IPS-11a (cell line): Measurements from ENCODE around the gene MRPL33.

Experiments used
- H3K4me3 ChIP-seq: one replicate; pipeline ENCODE4 v1.5.1; 2013; ENCODE audit warnings: low read depth, low read length, control low read depth

The MRPL33 gene

DNA sequence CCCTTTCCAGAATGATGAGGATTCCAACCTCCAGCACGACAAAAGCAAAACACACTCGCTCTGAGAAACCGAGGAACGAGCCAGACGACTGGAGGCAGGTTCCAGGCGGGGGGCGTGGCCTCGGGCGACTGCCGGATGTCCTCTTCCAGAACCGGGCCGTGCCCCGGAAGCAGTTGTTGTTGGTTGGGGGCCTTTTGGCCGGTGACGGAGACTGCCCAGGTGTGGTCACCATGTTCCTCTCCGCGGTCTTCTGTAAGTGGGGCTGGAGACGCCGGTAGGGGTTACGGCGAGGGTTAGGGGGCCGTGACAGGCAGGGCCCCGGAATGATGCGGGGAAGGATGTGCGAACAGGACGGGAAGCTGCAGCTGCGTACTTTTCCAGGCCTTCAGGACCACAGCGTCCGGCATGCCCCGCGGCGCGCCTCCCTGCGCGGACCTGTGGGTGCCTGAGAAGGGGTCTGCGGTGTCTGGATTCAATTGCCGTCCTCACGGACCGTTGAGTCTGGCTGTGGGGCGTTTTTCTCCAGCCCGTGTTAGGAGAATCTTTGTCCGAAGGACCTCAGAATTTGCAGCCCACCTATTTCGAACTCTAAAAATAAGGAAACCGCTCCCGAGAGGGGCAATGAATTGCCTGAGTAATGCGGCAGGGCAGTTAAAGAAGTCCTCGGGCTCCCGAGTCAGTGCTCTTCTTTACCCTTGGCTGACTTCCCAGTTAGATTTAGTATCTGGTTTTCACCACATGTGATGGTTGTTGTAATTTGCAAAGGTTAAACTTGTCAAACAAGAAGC, at the start of gene MRPL33:
MRPL33 (plus strand) TSS at position 172 of the 788 bp plus-strand sequence; CDS start at position 231, 59 bp downstream.
- H3K4me3 ChIP-seq: peak within 1 kb of the TSS; percentile 92

DNA sequence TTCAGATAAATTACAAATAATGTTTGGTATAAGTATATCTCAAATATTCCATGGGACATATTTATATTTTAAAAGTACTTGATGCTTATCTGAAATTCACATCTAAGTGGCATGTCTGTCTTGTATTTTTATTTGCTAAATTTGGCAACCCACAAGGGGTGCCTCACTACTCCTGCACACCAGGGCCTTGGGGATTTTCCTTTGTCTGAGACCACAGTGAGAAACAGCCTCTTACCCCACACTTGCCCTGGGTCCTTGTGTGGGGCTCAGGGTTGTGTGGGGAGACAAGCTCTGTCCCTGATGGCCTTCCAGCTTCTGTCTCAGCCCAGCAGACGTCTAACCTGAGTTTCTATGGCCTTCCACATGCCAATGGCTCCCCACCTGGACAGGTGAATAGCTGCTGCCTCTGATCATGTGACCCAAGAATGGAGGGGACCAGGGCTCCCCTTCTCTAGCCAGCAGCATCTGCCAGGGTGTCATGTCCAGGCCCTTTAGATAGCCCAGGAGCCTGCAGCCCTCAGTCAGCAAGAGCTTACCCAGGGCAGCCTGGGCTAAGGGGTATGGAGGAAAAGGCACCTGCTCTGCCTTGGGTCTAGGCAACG, 49.5 kb upstream of the MRPL33 start:
- H3K4me3 ChIP-seq: no peak overlapping the region

DNA sequence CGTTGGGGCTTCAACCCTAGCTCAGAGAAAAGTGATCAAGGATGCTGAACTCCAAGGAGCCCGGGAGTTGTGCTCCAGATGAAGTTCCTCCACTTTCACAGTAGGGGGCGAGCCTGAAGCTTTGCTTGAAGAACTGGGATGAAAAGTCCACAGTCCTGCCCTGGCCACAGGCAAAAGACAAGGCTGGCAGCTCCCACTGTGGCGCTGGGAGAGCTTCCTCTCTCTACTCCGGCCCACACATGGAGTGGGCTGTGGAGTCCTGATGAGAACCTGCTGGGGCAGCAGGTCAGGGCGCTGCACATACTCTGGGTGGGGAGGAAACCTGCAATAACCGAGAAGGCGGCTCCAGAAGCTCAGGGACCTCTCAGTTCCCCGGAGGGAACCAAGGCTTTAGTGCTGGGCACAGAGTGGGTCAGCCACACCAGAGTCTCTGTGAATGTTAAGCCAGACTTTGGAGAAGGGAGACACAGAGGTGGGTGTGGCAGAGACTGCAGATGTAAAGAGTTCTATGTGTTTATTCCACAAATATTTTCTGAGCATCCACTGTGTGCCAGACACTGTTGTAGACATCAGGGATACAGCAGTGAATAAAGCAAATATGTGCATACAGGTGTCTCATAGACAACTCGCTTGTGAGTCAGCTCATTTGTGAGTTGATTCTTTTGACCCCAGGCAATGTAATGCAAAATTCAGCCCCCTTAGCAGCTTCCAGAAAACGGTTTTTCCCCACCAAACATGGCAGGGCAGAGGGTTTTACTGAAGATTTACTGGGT, 48.0 kb upstream of the MRPL33 start:
- no peak overlapping the region for H3K4me3 ChIP-seq

DNA sequence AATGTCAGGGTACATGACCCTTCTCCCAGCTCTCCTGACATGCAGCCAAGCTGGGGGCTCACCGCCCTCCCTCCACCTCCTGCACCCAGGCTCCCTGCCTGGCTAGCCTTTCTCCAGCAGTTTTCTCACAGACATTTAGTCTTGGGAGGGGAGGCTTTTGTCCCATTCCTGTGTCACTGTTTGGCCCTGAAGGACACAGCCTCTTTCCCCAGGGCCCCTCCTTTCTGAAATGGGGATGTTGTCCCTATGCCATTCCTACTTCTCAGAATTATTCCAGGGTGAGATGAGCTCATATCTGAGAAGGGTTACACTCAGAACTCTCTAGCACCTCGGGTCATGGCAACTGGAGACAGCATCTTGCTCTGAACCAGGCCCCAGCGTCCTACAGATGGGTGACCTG, 47.3 kb upstream of the MRPL33 start:
- H3K4me3 ChIP-seq: no peak overlapping the region

DNA sequence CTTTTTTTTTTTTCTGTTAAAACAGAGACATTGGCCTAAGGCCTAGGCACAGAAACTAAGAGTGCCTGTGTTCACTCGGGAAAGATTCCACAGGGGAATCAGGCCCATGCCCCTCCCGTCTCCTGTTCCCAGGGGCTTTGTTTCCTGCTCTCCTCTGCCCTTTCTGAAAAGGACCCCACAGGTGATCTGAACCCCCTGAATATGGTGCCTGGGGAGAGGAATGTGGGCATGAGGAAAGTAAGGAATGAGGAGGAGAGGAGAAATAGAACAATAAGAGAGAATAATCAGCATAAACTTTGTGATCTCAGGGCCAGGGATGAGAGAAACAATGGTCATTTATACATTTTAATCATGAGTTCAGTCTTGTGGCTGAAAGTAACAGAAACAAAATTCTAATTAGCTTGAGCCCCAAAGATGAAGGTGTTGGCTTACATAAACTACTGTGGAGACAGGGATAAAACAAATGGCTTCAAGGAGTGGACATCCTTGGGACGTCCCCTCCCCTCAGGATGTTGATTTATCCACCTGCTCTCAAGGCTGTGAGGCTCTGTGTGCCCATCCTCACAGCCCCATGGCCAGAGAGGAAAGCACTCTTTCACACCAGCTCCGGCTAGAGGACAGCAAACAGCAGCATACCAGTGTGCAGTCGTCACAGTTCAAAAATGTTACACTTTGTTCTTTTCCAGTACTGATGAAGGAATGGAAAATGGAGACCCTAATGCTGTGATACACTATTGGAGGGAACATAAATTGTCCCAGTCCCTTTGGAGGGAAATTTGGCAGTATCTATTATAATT, 46.4 kb upstream of the MRPL33 start:
- H3K4me3 ChIP-seq: no peak overlapping the region

DNA sequence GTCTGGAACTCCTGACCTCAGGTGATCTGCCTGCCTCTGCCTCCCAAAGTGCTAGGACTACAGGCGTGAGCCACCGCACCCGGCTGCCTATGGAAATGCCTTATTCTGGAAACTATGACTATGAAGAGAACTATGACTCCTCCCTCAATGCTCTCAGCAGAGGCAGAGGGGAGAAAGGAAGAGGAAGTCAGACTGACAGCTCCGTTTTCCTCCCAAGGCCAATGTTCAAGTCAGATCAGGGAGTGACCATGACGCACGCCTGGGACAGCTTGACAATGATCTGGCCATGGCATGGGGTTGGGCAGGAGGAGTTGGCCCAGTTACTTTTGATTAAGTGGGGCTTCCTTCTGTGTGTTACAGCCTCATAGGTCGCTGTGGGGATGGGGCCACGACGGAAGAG, 44.3 kb upstream of the MRPL33 start:
- no peak overlapping the region for H3K4me3 ChIP-seq

DNA sequence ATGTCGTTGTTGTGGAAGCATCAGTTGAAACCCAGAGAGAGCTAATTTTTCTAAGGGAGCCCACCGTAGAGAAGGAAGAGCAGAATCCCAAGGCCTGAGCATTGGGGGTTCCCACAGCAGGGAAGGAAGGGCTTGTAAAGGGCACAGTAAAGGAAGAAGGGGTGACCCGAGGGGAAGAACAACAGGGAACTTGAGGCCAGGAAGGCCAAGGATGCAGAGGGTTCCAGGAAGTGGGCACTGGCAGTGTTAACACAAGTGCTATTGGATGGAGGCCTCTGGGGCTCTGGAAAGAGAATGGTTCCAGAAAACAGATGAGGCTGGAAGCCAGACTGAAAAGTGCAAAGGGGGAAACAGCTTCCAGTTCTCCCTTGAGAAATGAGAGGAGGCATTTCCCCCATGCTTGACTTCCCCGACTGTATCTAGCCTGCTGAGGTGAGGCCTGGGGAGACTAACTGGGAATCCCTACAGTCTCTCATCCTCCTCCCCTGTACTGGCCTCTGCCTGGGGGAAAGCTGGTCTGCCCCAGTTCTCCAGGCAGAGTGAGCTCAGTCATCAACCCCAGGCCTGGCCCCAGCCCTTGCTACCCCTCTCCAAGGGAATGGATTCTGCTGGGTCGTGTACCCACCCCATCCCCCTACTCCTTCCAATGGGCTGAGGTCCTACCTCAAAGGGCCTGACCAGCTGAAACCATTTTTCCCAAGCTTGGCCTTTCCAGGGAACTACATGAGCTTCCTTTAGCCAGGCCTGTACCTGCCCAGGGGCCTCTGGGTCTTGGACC, 43.2 kb upstream of the MRPL33 start:
- H3K4me3 ChIP-seq: no peak overlapping the region

DNA sequence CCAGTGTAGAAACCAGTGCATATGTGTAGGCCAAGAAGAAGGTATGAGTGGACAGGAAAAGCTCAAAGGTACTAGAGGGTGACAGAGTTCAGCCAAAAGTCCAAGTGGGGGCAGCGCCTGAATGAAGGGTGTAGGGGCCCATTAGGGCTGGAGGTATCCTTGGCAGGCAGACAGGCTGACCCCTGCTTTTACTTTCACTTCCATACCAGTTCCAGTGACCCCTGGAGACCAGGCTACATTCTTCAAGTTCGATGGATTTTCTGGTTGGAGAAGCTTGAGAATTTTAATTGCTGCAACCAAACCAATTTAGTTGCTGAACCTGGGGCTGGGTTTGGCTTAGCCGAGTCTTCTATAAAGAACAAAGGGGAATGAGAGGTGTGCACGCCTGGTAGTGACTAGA, 42.3 kb upstream of the MRPL33 start:
- no peak overlapping the region for H3K4me3 ChIP-seq

DNA sequence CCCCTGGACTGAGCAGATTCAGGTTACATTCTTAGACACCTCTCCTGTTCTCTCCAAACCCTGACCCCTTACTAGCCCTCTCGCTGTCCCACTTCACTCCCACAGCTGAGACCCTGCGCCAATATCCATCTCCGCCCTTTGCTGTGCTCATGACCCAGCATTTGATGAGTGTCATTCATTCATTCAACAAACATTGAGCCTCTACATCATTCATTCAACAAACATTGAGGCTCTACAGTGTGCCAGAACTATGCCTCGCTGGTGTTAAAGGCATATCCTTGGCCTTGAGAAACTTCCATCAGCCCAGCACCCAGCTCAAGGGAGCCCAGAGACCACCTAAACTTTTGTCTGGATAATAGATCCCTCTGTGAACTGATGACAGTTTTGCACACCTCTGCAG, 41.9 kb upstream of the MRPL33 start:
- no peak overlapping the region for H3K4me3 ChIP-seq

DNA sequence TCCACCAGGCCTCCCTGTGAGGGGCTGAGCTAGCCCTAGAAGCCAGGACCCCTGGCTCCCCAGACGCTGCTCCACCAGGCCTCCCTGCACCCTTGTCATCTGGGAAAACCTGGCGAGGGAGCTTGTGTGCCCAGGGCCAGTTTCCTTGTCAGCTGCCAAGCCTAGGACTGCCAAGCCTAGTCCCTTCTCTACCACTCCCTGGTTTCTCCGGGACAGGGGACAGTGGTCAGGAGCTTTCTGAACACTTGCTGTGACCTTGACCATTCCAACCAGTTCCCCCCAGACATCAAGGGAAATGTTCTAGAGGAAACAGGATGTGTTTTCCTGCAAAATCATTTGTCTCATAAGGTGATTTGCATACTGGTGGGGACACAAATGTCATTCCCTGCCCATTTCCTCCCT, 41.3 kb upstream of the MRPL33 start:
- no peak overlapping the region for H3K4me3 ChIP-seq

DNA sequence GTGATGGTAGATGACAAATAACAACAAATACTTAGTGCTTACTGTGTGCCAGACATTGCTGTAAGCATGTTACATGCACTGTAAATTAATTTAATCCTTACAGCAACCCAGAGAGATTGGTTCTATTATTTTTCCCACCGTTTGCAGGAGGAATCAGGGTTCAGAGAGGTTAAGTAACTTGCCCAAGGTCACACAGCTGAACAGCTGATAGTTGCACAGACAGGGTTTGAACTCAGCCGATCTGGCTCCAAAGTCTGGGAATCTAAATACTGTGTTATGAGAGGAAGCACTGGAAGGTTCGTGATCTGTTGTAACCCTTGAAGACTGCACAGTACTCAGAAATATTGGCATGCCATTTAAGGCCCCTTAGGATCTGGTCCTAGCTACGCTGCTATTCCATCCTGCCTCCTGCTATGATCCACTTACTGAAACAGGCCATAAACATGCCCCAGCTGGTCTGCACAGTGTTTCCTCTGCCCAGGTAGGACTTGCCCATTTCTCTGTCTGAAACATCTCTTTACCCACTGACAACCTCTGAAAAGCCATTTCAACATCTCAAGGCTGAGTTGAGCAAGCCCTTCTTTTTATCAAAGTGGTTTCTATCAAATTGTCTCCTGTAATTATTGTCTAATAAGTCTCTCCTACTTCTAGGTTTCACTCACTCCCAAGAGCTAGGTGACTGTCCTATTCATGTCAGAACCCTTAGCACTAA, 40.4 kb upstream of the MRPL33 start:
- no peak overlapping the region for H3K4me3 ChIP-seq

DNA sequence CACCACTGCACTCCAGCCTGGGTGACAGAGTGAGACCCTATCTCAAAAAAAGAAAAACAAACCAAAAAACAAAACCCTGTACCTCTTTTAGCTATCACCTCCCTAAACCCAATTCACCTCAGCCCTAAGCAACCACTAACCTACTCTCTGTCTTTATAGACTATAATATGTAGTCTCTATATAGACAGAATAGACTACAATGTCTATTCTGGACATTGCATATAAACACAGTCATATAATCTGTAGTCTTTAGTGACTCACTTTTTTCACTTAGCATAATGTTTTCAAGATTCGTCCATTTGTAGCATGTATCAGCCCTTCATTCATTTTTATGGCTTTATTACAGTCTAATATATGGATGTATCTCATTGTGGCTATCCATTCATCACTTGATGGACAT, 37.2 kb upstream of the MRPL33 start:
- no peak overlapping the region for H3K4me3 ChIP-seq

DNA sequence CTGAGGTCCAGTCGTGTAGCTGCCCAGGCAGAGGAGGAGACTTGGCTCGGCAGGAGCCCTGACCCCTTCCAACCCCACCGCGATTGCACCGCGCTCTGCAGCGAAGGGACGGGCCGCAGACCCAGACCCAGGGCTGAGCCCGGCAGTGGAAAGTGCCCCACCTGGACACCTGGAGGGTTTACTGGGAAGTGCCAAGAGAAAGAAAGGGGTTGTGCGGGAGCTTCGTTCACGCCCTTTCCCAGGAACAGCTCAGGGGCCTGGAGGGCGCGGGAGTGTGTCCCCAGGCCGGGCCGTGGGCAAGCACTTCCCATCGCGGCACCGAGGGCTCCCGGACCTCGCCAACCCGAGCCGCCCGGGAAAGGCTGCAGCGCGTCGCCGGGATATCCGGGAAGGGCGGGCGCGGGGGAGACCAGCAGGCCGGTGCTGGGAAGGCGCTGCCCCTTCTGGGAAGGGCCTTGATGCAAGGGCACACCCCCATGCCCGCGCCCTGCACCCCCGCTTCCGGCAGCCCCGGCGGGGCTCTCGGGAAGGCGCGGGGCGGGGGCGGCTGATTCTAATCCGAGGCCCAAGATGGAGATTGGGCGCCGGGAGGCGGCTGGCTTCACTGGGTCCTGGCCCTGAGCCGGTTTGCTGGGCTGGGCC, 36.1 kb upstream of the MRPL33 start:
- H3K4me3 ChIP-seq: peak overlapping the region; percentile 46

DNA sequence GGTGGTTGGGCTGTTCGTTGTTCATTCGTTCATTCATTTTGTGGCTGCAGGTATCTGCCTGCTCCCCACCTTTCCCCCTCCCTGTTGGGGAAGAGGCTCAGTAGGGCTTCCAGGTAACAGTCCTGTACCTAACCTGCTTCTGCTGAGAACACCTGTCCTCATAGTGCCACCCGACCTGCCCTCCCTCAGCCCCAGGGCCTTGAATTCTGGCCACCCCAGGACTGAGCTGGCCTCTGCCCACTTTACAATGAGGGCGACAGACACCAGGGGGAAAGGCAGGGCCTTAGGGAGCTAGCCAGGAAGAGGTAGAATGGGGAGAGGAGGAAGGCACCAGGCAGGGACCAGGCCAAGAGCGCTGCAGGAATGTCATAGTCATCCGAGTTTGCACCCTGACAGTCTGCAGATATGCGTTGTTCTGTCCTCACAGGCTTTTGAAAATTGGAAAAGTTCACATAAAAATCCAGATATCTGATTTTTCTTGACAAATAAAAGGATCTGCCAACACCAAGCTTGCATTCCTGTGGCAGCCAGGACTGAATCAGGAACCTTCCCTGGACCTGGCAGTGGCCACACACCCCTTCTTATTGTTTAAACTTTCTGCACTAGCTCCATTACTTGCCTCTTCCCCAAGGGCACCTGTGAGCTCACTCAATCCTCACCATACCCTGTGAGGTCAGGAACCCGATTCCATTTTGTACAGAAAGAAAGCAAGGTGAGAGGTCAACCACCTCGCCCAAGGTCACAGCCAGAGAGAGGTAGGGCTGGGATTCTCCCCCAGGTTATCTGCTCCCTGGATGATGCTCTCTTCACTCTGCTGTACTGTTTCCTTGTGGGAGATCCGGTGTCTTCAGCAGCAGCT, 35.3 kb upstream of the MRPL33 start:
- no peak overlapping the region for H3K4me3 ChIP-seq

DNA sequence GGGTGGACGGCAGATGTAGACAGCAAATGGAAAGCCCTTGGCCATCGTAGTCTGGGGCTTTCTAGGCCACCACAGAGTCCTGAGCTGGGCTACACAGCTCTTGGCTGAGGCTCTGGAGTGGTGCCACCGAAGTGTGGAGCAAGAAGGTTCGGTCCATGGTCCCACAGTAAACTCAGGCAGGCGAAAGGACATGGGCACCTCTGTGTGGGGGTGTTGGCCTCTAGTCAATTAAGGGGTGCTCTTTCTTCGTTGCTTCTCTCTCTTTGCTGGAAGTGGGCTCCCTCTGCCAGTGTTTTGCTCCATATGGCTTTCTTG, 34.7 kb upstream of the MRPL33 start:
- no peak overlapping the region for H3K4me3 ChIP-seq

DNA sequence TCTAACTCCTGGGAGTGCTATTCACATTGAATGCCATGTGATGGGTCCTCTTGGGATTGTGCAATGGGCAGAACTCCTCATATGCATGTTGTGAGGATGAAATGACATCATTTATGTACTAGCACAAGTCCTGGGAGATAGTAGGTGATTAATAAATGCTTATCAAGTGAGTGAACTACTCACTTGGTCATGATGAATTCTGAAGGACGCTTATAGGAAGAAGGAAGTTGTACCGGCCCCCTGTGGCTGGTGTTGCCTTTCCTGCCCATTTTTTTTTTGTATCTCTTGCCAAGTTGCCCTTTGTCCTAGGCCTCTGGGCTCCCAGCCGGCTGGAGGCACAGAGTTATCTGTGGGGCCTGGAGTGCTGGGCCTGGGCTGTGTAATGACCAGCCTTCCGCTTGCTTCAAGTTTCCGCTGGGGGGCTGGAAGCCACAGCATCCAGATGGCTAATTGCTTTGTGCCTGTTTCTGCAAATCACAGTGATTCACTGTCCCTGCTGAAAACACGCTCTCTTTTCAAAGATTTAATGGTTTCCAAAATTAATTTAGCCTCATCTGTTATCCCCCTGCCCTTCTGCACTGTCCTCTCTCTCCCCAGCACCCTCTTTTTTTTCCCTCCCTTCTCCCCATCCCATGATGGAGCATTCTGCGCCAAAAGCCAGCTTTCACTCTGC, 33.7 kb upstream of the MRPL33 start:
- no peak overlapping the region for H3K4me3 ChIP-seq

DNA sequence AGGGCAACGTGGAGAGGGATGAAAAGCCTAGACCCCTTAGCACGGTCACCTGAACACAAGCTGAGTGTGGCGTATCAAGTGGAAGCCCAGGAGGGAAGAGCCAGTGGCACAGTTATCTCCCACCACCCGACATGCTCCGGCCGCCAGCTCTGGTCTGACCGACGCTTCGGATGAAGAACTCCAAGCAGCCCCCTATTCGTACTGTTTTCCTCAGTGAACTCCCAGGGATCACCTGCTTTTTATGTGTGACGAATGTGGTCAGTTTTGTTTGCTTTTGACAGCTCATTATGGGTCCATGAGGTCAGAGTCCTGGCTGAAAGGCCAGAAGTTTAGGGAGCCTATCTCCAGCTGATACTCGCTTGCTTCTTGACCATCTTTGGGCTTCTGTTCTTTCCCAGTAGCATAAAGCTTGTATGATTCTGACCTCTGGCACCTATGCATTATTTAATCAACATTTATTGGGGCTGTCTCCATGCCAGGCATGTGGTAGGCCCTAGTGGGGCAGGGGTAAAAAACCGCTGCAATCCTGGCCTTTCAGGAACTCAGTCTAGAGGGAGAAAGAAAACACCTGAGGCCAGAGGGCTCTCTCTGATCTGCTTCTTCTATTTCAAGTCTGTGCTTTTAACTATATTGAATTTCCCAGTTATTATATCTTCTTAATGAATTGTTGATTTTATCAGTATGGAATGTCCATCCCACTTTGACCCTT, 33.0 kb upstream of the MRPL33 start:
- no peak overlapping the region for H3K4me3 ChIP-seq

DNA sequence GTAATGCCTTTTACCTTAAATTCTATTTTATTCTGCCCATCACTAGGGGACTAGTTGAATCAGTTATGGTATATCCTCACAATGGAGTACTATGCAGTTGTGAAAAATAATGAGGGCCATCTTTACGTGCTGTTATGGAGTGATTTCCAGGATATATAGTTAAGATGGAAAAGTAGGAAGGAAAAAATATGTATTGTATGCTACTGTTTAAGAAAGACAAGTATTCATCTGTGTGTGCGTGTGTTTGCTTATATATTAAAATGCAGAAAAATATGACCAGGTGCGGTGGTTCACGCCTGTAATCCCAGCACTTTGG, 32.5 kb upstream of the MRPL33 start:
- H3K4me3 ChIP-seq: no peak overlapping the region
